ENCODE data around the gene ARMC2.

- no peak for TF ChIP-seq CTCF (IDR thresholded peaks at IDR 0.05)
- no peak for TF ChIP-seq EZH2 (IDR thresholded peaks at IDR 0.05; ENCODE audit: borderline replicate concordance, insufficient read depth, low read depth, low read length, poor library complexity, severe bottlenecking)
Observed at GRCh38 chr6:108920751-108921150, 72.5 kb downstream of the ARMC2 start.

All from B cell (primary cell).